Astrocyte (in vitro differentiated cells and primary cell): Measurements from ENCODE around the gene GRM6. TPM values are rescaled to one million over a fixed set of nuclear protein-coding genes. Genes with fewer than 3 reads are reported as not detected.

Experiments
- DNase-seq: peaks from one replicate; pipeline ENCODE4 v3.0.0-alpha.2; 2010; ENCODE audit warnings: low read depth
- FAIRE-seq: peaks from 2 replicates; lab custom pipeline; 2011; peaks lifted over from hg19 to GRCh38; lab: Jason Lieb, UNC
- H2AFZ ChIP-seq: 2 replicates; pipeline ENCODE4 v1.6.0; 2012; ENCODE audit warnings: low read depth, low read length, inconsistent platforms
- H3K27ac ChIP-seq: 2 replicates; pipeline ENCODE4 v1.5.1; 2011; ENCODE audit warnings: low read depth, low read length, inconsistent platforms
- H3K27me3 ChIP-seq: 2 replicates; pipeline ENCODE4 v1.6.0; 2011; ENCODE audit warnings: low read length, inconsistent platforms; ENCODE audit not compliant: insufficient read depth
- H3K36me3 ChIP-seq: 2 replicates; pipeline ENCODE4 v1.5.1; 2011; ENCODE audit warnings: low read length, inconsistent platforms; ENCODE audit not compliant: insufficient read depth
- H3K4me1 ChIP-seq: 2 replicates; pipeline ENCODE4 v1.5.1; 2011; ENCODE audit warnings: low read length, inconsistent platforms; ENCODE audit not compliant: insufficient read depth
- H3K4me2 ChIP-seq: 2 replicates; pipeline ENCODE4 v1.6.0; 2012; ENCODE audit warnings: low read length, inconsistent platforms
- H3K4me3 ChIP-seq: 2 replicates; pipeline ENCODE4 v1.5.1; 2011; ENCODE audit warnings: low read depth, mild to moderate bottlenecking, low read length, inconsistent platforms; ENCODE audit not compliant: insufficient read depth
- H3K79me2 ChIP-seq: 2 replicates; pipeline ENCODE4 v1.6.0; 2012; ENCODE audit warnings: mild to moderate bottlenecking, low read length, inconsistent platforms; ENCODE audit not compliant: insufficient read depth
- H3K9ac ChIP-seq: 2 replicates; pipeline ENCODE4 v1.6.0; 2012; ENCODE audit warnings: mild to moderate bottlenecking, low read length, inconsistent platforms
- H3K9me3 ChIP-seq: 2 replicates; pipeline ENCODE4 v1.5.1; 2012; ENCODE audit warnings: low read depth, mild to moderate bottlenecking, low read length, inconsistent platforms; ENCODE audit not compliant: insufficient read depth
- H4K20me1 ChIP-seq: 2 replicates; pipeline ENCODE4 v1.6.0; 2012; ENCODE audit warnings: low read length, inconsistent platforms; ENCODE audit not compliant: insufficient read depth
- H3K27ac Mint-ChIP-seq: one replicate; pipeline ENCODE4 v1.8.0; 2021; ENCODE audit warnings: mild to moderate bottlenecking, mixed read lengths; ENCODE audit not compliant: unreplicated experiment
- H3K27me3 Mint-ChIP-seq: one replicate; pipeline ENCODE4 v1.8.0; 2021; ENCODE audit warnings: low read depth, mixed read lengths; ENCODE audit not compliant: unreplicated experiment
- H3K36me3 Mint-ChIP-seq: one replicate; pipeline ENCODE4 v1.8.0; 2021; ENCODE audit warnings: low read depth, mixed read lengths; ENCODE audit not compliant: unreplicated experiment
- H3K4me1 Mint-ChIP-seq: one replicate; pipeline ENCODE4 v1.8.0; 2021; ENCODE audit warnings: low read depth, mixed read lengths; ENCODE audit not compliant: unreplicated experiment
- H3K4me3 Mint-ChIP-seq: one replicate; pipeline ENCODE4 v1.8.0; 2021; ENCODE audit warnings: mild to moderate bottlenecking, moderate library complexity, mixed read lengths; ENCODE audit not compliant: unreplicated experiment
- H3K9me3 Mint-ChIP-seq: one replicate; pipeline ENCODE4 v1.8.0; 2021; ENCODE audit warnings: mild to moderate bottlenecking, mixed read lengths; ENCODE audit not compliant: unreplicated experiment
- CTCF ChIP-seq: IDR thresholded peaks from 2 replicates; pipeline ENCODE4 v1.5.1; 2011; ENCODE audit warnings: low read depth, mild to moderate bottlenecking, inconsistent platforms, low read length, moderate library complexity; ENCODE audit not compliant: insufficient read depth
- EZH2 ChIP-seq: IDR thresholded peaks from 2 replicates; pipeline ENCODE4 v1.6.1; 2012; ENCODE audit warnings: mild to moderate bottlenecking, low read length, inconsistent platforms; ENCODE audit not compliant: insufficient read depth
- total RNA-seq: library from RNA; stranded (reverse); gene quantifications from 2 replicates; pipeline ENCODE4 v1.2.1, GENCODE V29; 2021

Gene GRM6
- total RNA-seq, 1 donor from 2014 or later: not detected

DNA sequence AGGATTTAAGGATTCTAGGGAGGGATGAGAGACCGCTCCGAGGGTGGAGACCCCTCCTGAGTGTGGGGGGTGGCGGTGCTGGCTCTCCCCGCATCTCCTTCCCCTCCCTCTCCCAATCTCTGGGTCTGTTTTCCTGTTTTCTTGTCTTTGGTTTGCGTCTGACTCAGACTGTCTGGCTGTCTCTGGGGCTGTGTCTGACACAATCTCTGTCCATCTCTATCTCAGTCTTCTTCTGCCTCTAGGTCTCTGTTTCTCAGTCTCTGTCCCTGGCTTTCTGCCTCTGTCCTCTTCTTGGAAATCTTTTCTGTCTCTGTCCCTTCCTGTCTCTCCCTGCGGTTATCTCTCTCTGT, 196 bp upstream of the GRM6 start:
- Histone ChIP-seq H3K9me3 (peaks cover 14% of the 10 kb centered on the region), H3K9ac (no peak overlapping the region), H3K4me3 (no peak overlapping the region), H2AFZ (no peak overlapping the region), H3K36me3 (no peaks in the 10 kb centered on the region), H3K4me1 (no peaks in the 10 kb centered on the region), H3K27ac (no peak overlapping the region), H4K20me1 (no peaks in the 10 kb centered on the region), H3K27me3 (peaks cover 3% of the 10 kb centered on the region), H3K4me2 (no peak overlapping the region), H3K79me2 (no peaks in the 10 kb centered on the region)
- Mint-ChIP-seq H3K9me3 (peaks cover 38% of the 10 kb centered on the region), H3K27ac (peak overlapping the region; percentile 59), H3K27me3 (peaks cover 55% of the 10 kb centered on the region), H3K4me3 (peak overlapping the region; percentile 30), H3K4me1 (peaks cover 3% of the 10 kb centered on the region), H3K36me3 (peaks cover 2% of the 10 kb centered on the region)
- no peak for DNase-seq
- TF ChIP-seq EZH2: peak; percentile 15
- no peak for TF ChIP-seq CTCF
- no peak for FAIRE-seq

- peaks cover 42% of the 10 kb centered on the region for H3K9me3 Mint-ChIP-seq
- peaks cover 3% of the 10 kb centered on the region for H3K4me1 Mint-ChIP-seq
- TF ChIP-seq CTCF (no peak), EZH2 (no peak)
- Histone ChIP-seq H3K27ac (no peak overlapping the region), H3K79me2 (no peaks in the 10 kb centered on the region), H4K20me1 (no peaks in the 10 kb centered on the region), H3K4me2 (no peak overlapping the region), H3K9ac (no peak overlapping the region), H3K4me1 (no peaks in the 10 kb centered on the region), H3K27me3 (peaks cover 3% of the 10 kb centered on the region), H2AFZ (no peak overlapping the region), H3K9me3 (peaks cover 14% of the 10 kb centered on the region), H3K4me3 (no peak overlapping the region), H3K36me3 (no peaks in the 10 kb centered on the region)
- peaks cover 2% of the 10 kb centered on the region for H3K36me3 Mint-ChIP-seq
- FAIRE-seq (no peak), DNase-seq (no peak)
- no peak overlapping the region for H3K27ac Mint-ChIP-seq
- no peak overlapping the region for H3K4me3 Mint-ChIP-seq
- peaks cover 57% of the 10 kb centered on the region for H3K27me3 Mint-ChIP-seq
These were observed 1.1 kb downstream of the GRM6 start for GRCh38 chr5:178993955-178994579.

DNA sequence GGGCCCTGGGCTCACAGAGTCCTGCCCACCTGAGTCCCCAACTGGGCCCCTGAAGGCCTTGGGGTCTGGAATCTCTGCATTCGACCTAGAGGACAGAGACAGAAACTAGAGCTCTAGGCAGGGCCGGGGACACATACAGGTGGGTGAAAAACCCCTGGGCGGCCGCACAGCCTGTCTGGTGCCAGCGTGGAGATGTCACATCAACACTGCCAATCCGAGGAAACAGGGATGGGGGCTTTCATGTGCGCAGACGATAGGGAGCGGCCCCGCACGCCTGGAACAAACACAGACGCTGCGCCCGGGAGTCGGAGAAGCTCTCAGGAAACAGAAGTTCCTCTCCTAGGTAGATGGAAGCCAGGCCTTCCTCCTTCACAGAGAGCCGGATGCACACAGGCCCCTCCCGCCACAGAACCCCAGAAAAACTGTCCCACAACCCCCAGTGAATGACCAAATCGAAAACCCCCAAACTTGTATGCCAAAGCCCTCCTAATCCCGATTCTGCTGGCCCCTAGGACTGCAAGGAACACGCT, 1.8 kb downstream of the GRM6 start:
- H3K27me3 Mint-ChIP-seq: peaks cover 51% of the 10 kb centered on the region

More for the DNA sequence above, 1.8 kb downstream of the GRM6 start:
- peaks cover 20% of the 10 kb centered on the region for H3K9me3 ChIP-seq
- FAIRE-seq: no peak
- H3K27me3 ChIP-seq: peaks cover 3% of the 10 kb centered on the region
- H3K36me3 ChIP-seq: no peaks in the 10 kb centered on the region
- no peak for TF ChIP-seq EZH2
- no peak for TF ChIP-seq CTCF
- no peaks in the 10 kb centered on the region for H3K79me2 ChIP-seq
- no peak overlapping the region for H3K9ac ChIP-seq
- no peak for DNase-seq
- Mint-ChIP-seq H3K4me3 (no peak overlapping the region), H3K4me1 (peaks cover 3% of the 10 kb centered on the region), H3K36me3 (peaks cover 2% of the 10 kb centered on the region), H3K9me3 (peaks cover 44% of the 10 kb centered on the region), H3K27ac (no peak overlapping the region)
- no peak overlapping the region for H3K4me3 ChIP-seq
- no peak overlapping the region for H3K4me2 ChIP-seq
- H2AFZ ChIP-seq: no peak overlapping the region
- H4K20me1 ChIP-seq: no peaks in the 10 kb centered on the region
- H3K4me1 ChIP-seq: no peaks in the 10 kb centered on the region
- no peak overlapping the region for H3K27ac ChIP-seq
